WTC11 (cell line): ENCODE results near the gene REST. TPM values are rescaled to one million over a fixed set of nuclear protein-coding genes. Genes with fewer than 3 reads are reported as not detected.
"Not testable (repeated sequence)": the region's sequence is repeated elsewhere in the genome, so short reads cannot be mapped to it uniquely, and the experiment has no call there.

Experiments used
- ATAC-seq: fragments of 200-7000 bp; cut with Tn5 transposase; 2 replicates; pipeline ENCODE4 v1.10.0; 2021; ENCODE audit warnings: mild to moderate bottlenecking, moderate library complexity
- CTCF ChIA-PET: fragments of 300-600 bp; sonication (Branson Sonifier 250); formaldehyde crosslinking; loops from one replicate; lab custom pipeline; 2021; ENCODE audit warnings: antibody characterized with exemption; lab: Charles Lee
- POLR2A ChIA-PET: fragments of 350-600 bp; sonication (Branson Sonifier 250); formaldehyde crosslinking; loops from one replicate; lab custom pipeline; 2021; ENCODE audit warnings: antibody characterized with exemption; lab: Charles Lee
- DNase-seq: peaks from one replicate; pipeline ENCODE4 v3.0.0; 2021; ENCODE audit warnings: low spot score
- H3K27ac Mint-ChIP-seq: 2 replicates; pipeline ENCODE4 v1.8.0; 2021; ENCODE audit warnings: mixed read lengths
- H3K27me3 Mint-ChIP-seq: 2 replicates; pipeline ENCODE4 v1.8.0; 2021; ENCODE audit warnings: low read depth, mild to moderate bottlenecking, moderate library complexity, mixed read lengths
- H3K36me3 Mint-ChIP-seq: 2 replicates; pipeline ENCODE4 v1.8.0; 2021; ENCODE audit warnings: mixed read lengths
- H3K4me1 Mint-ChIP-seq: 2 replicates; pipeline ENCODE4 v1.8.0; 2022; ENCODE audit warnings: mixed read lengths
- H3K4me3 Mint-ChIP-seq: 2 replicates; pipeline ENCODE4 v1.8.0; 2021; ENCODE audit warnings: mild to moderate bottlenecking, moderate library complexity, mixed read lengths
- H3K9me3 Mint-ChIP-seq: 2 replicates; pipeline ENCODE4 v1.8.0; 2021; ENCODE audit warnings: mixed read lengths
- E2F1 ChIP-seq: sonication (generic); formaldehyde crosslinking; IDR thresholded peaks from 2 replicates; pipeline ENCODE4 v1.8.0; 2022; ENCODE audit warnings: mild to moderate bottlenecking, missing genetic modification reagents
- ETV6 ChIP-seq: sonication (generic); formaldehyde crosslinking; IDR thresholded peaks from 2 replicates; pipeline ENCODE4 v1.8.1; 2022; ENCODE audit warnings: mild to moderate bottlenecking, missing genetic modification reagents
- HMGA2 ChIP-seq: fragments of 250-450 bp; sonication (Bioruptor Pico); IDR thresholded peaks from 2 replicates; pipeline ENCODE4 v1.4.0; 2021; ENCODE audit warnings: mild to moderate bottlenecking, moderate library complexity
- NFYB ChIP-seq: sonication (generic); formaldehyde crosslinking; conservative IDR thresholded peaks from 2 replicates; pipeline ENCODE4 v1.8.0; 2022; ENCODE audit warnings: low read depth, missing genetic modification reagents
- RORB ChIP-seq: fragments of 250-450 bp; sonication (Bioruptor Pico); IDR thresholded peaks from 2 replicates; pipeline ENCODE4 v1.9.0; 2021; ENCODE audit warnings: mild to moderate bottlenecking
- TEAD4 ChIP-seq: sonication (generic); formaldehyde crosslinking; IDR thresholded peaks from 2 replicates; pipeline ENCODE4 v1.8.0; 2022; ENCODE audit warnings: mild to moderate bottlenecking, missing genetic modification reagents
- ZNF263 ChIP-seq: sonication (generic); formaldehyde crosslinking; IDR thresholded peaks from 2 replicates; pipeline ENCODE4 v1.8.1; 2022; ENCODE audit warnings: low read depth, mild to moderate bottlenecking, moderate library complexity, missing genetic modification reagents
- total RNA-seq: library from RNA; stranded (reverse); gene quantifications from 3 replicates; pipeline ENCODE4 v1.2.3, GENCODE V29; 2021
- TF ChIP-seq, protein P1 (sequence below): sonication (generic); formaldehyde crosslinking; IDR thresholded peaks from 2 replicates; pipeline ENCODE4 v1.8.1; 2023; ENCODE audit warnings: mild to moderate bottlenecking, missing genetic modification reagents
- TF ChIP-seq, protein P2 (sequence below): sonication (generic); formaldehyde crosslinking; IDR thresholded peaks from 2 replicates; pipeline ENCODE4 v1.8.0; 2023; ENCODE audit warnings: missing genetic modification reagents, mild to moderate bottlenecking, borderline replicate concordance
- TF ChIP-seq, protein P3 (sequence below): fragments of 250-450 bp; sonication (Bioruptor Pico); IDR thresholded peaks from 2 replicates; pipeline ENCODE4 v2.1.2; 2022; ENCODE audit warnings: mild to moderate bottlenecking, moderate library complexity
- TF ChIP-seq, protein P4 (sequence below): sonication (generic); formaldehyde crosslinking; IDR thresholded peaks from 2 replicates; pipeline ENCODE4 v1.8.0; 2022; ENCODE audit warnings: mild to moderate bottlenecking, missing genetic modification reagents
- TF ChIP-seq, protein P5 (sequence below): sonication (generic); formaldehyde crosslinking; conservative IDR thresholded peaks from 2 replicates; pipeline ENCODE4 v1.8.1; 2022; ENCODE audit warnings: mild to moderate bottlenecking, missing genetic modification reagents
- TF ChIP-seq, protein P6 (sequence below): sonication (generic); formaldehyde crosslinking; IDR thresholded peaks from 2 replicates; pipeline ENCODE4 v1.8.1; 2023; ENCODE audit warnings: mild to moderate bottlenecking, missing genetic modification reagents

Gene REST
- total RNA-seq, 1 experiment from 2014 or later: 75.1 TPM

DNA sequence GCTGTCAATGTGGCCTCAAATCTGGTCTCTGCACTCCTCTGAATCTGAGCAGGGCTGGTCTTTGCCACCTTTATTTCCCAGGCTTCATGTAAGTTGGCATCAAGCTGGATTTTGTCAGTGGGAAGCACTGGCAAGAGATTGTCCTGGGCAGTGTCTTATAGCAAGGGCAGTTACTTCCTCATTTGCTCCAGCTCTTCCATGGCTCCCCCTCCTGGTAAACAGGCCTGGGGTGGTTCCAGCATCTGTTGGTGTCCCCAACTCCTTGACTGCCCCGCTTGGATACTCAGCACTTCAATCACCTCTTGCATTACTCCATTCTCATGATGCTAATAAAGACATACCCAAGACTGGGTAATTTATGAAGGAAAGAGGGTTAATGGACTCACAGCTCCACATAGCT lies 15.0 kb upstream of the REST start (continued):
- no peak for TF ChIP-seq E2F1
- TF ChIP-seq, all 79 proteins: peak for 0

DNA sequence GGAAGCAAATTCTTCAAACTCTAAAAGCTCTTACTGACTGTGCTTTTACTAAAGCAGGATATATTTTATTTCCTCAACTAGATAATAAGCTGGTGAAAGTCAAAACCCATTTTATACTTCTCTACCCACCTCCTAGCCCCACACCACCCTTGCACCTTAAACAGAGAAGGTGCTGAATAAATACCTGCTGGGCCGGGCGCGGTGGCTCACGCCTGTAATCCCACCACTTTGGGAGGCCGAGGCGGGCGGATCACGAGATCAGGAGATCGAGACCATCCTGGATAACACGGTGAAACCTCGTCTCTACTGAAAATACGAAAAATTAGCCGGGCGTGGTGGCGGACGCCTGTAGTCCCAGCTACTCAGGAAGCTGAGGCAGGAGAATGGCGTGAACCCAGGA lies 9.9 kb upstream of the REST start:
- H3K9me3 Mint-ChIP-seq, ATAC-seq, CTCF ChIA-PET, H3K4me3 Mint-ChIP-seq, H3K36me3 Mint-ChIP-seq, H3K27ac Mint-ChIP-seq, H3K27me3 Mint-ChIP-seq, DNase-seq: not testable (repeated sequence)
- H3K4me1 Mint-ChIP-seq: peaks cover 11% of the 10 kb centered on the region
- POLR2A ChIA-PET: interaction anchor here (0.6 kb wide), 1 partner anchor 16 kb away, joined by 3 read pairs; no protein-coding TSS in a partner anchor

- CTCF ChIA-PET: interaction anchor here (0.6 kb wide), 1 partner anchor 10 kb away, joined by 4 read pairs; no protein-coding TSS in a partner anchor
- H3K36me3 Mint-ChIP-seq, H3K27ac Mint-ChIP-seq, POLR2A ChIA-PET, ATAC-seq, H3K4me3 Mint-ChIP-seq, DNase-seq, H3K9me3 Mint-ChIP-seq: not testable (repeated sequence)
- peaks cover 15% of the 10 kb centered on the region for H3K27me3 Mint-ChIP-seq
- peaks cover 26% of the 10 kb centered on the region for H3K4me1 Mint-ChIP-seq
Measured at GRCh38 chr4:56900186-56900585, 7.5 kb upstream of the REST start.

DNA sequence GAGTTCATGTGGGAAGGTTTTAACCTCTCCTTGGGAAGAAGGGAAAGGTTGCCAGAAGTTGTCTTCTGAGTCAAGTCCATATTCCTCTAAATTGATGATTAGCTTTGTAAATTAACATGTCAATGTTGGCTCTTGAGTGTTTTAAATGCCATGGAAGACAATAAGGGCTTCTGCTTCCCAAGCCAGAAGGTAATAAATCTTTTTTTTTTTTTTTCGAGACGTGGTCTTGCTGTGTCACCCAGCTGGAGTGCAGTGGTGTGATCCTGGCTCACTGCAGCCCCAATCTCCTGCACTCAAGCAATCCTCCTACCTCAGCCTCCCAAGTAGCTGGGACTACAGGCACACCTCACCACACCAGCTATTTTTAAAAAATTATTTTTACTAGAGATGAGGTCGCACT lies 5.0 kb upstream of the REST start:
- Mint-ChIP-seq H3K4me3 (no peak overlapping the region), H3K9me3 (no peaks in the 10 kb centered on the region), H3K27me3 (peaks cover 31% of the 10 kb centered on the region), H3K36me3 (no peaks in the 10 kb centered on the region), H3K27ac (no peak overlapping the region), H3K4me1 (peaks cover 42% of the 10 kb centered on the region)
- POLR2A ChIA-PET: interaction anchor here (1.0 kb wide), 1 partner anchor 75 kb away, joined by 4 read pairs; the partner anchor contains the start of gene NOA1
- DNase-seq (no peak), ATAC-seq (no peak)
- TF ChIP-seq, protein P1, sequence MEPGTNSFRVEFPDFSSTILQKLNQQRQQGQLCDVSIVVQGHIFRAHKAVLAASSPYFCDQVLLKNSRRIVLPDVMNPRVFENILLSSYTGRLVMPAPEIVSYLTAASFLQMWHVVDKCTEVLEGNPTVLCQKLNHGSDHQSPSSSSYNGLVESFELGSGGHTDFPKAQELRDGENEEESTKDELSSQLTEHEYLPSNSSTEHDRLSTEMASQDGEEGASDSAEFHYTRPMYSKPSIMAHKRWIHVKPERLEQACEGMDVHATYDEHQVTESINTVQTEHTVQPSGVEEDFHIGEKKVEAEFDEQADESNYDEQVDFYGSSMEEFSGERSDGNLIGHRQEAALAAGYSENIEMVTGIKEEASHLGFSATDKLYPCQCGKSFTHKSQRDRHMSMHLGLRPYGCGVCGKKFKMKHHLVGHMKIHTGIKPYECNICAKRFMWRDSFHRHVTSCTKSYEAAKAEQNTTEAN (CRISPR knock-in tag): no peak
- CTCF ChIA-PET: no interaction called here

- no peak for ATAC-seq
- no peak overlapping the region for H3K27ac Mint-ChIP-seq
- ChIA-PET POLR2A (interaction anchor here (2.0 kb wide), 1 partner anchor 72 kb away, joined by 18 read pairs; the partner anchor contains the start of genes NOA1 and POLR2B), CTCF (interaction anchor here (2.1 kb wide), 1 partner anchor 72 kb away, joined by 8 read pairs; the partner anchor contains the start of genes NOA1 and POLR2B)
- H3K4me3 Mint-ChIP-seq: no peak overlapping the region
- peaks cover 31% of the 10 kb centered on the region for H3K27me3 Mint-ChIP-seq
- peaks cover 3% of the 10 kb centered on the region for H3K36me3 Mint-ChIP-seq
- H3K9me3 Mint-ChIP-seq: no peaks in the 10 kb centered on the region
- no peak for DNase-seq
- peaks cover 55% of the 10 kb centered on the region for H3K4me1 Mint-ChIP-seq
- TF ChIP-seq, protein P2, sequence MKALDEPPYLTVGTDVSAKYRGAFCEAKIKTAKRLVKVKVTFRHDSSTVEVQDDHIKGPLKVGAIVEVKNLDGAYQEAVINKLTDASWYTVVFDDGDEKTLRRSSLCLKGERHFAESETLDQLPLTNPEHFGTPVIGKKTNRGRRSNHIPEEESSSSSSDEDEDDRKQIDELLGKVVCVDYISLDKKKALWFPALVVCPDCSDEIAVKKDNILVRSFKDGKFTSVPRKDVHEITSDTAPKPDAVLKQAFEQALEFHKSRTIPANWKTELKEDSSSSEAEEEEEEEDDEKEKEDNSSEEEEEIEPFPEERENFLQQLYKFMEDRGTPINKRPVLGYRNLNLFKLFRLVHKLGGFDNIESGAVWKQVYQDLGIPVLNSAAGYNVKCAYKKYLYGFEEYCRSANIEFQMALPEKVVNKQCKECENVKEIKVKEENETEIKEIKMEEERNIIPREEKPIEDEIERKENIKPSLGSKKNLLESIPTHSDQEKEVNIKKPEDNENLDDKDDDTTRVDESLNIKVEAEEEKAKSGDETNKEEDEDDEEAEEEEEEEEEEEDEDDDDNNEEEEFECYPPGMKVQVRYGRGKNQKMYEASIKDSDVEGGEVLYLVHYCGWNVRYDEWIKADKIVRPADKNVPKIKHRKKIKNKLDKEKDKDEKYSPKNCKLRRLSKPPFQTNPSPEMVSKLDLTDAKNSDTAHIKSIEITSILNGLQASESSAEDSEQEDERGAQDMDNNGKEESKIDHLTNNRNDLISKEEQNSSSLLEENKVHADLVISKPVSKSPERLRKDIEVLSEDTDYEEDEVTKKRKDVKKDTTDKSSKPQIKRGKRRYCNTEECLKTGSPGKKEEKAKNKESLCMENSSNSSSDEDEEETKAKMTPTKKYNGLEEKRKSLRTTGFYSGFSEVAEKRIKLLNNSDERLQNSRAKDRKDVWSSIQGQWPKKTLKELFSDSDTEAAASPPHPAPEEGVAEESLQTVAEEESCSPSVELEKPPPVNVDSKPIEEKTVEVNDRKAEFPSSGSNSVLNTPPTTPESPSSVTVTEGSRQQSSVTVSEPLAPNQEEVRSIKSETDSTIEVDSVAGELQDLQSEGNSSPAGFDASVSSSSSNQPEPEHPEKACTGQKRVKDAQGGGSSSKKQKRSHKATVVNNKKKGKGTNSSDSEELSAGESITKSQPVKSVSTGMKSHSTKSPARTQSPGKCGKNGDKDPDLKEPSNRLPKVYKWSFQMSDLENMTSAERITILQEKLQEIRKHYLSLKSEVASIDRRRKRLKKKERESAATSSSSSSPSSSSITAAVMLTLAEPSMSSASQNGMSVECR (CRISPR knock-in tag): no peak
- no peak for TF ChIP-seq TEAD4
- TF ChIP-seq, protein P1 (CRISPR knock-in tag): no peak
- TF ChIP-seq, protein P3, sequence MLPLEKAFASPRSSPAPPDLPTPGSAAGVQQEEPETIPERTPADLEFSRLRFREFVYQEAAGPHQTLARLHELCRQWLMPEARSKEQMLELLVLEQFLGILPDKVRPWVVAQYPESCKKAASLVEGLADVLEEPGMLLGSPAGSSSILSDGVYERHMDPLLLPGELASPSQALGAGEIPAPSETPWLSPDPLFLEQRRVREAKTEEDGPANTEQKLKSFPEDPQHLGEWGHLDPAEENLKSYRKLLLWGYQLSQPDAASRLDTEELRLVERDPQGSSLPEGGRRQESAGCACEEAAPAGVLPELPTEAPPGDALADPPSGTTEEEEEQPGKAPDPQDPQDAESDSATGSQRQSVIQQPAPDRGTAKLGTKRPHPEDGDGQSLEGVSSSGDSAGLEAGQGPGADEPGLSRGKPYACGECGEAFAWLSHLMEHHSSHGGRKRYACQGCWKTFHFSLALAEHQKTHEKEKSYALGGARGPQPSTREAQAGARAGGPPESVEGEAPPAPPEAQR (CRISPR knock-in tag): no peak
- TF ChIP-seq, protein P4, sequence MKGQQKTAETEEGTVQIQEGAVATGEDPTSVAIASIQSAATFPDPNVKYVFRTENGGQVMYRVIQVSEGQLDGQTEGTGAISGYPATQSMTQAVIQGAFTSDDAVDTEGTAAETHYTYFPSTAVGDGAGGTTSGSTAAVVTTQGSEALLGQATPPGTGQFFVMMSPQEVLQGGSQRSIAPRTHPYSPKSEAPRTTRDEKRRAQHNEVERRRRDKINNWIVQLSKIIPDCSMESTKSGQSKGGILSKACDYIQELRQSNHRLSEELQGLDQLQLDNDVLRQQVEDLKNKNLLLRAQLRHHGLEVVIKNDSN (CRISPR knock-in tag): no peak
- no peak for TF ChIP-seq ZNF263 (CRISPR knock-in tag)
- no peak for TF ChIP-seq HMGA2 (CRISPR knock-in tag)
- no peak for TF ChIP-seq NFYB (CRISPR knock-in tag)
- no peak for TF ChIP-seq ETV6 (CRISPR knock-in tag)
- TF ChIP-seq, protein P5, sequence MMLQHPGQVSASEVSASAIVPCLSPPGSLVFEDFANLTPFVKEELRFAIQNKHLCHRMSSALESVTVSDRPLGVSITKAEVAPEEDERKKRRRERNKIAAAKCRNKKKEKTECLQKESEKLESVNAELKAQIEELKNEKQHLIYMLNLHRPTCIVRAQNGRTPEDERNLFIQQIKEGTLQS: no peak
- TF ChIP-seq, protein P6, sequence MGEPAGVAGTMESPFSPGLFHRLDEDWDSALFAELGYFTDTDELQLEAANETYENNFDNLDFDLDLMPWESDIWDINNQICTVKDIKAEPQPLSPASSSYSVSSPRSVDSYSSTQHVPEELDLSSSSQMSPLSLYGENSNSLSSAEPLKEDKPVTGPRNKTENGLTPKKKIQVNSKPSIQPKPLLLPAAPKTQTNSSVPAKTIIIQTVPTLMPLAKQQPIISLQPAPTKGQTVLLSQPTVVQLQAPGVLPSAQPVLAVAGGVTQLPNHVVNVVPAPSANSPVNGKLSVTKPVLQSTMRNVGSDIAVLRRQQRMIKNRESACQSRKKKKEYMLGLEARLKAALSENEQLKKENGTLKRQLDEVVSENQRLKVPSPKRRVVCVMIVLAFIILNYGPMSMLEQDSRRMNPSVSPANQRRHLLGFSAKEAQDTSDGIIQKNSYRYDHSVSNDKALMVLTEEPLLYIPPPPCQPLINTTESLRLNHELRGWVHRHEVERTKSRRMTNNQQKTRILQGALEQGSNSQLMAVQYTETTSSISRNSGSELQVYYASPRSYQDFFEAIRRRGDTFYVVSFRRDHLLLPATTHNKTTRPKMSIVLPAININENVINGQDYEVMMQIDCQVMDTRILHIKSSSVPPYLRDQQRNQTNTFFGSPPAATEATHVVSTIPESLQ (CRISPR knock-in tag): no peak
- TF ChIP-seq RORB: no peak
Measured at GRCh38 chr4:56905796-56906195, 1.9 kb upstream of the REST start.
